ENCODE measurements around the gene SCMH1.

GRCh38 chr1:41221995-41222394 lies 20.1 kb downstream of the SCMH1 start:
- TF ChIP-seq, protein P1, sequence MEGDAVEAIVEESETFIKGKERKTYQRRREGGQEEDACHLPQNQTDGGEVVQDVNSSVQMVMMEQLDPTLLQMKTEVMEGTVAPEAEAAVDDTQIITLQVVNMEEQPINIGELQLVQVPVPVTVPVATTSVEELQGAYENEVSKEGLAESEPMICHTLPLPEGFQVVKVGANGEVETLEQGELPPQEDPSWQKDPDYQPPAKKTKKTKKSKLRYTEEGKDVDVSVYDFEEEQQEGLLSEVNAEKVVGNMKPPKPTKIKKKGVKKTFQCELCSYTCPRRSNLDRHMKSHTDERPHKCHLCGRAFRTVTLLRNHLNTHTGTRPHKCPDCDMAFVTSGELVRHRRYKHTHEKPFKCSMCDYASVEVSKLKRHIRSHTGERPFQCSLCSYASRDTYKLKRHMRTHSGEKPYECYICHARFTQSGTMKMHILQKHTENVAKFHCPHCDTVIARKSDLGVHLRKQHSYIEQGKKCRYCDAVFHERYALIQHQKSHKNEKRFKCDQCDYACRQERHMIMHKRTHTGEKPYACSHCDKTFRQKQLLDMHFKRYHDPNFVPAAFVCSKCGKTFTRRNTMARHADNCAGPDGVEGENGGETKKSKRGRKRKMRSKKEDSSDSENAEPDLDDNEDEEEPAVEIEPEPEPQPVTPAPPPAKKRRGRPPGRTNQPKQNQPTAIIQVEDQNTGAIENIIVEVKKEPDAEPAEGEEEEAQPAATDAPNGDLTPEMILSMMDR (IDR thresholded peaks at IDR 0.05 in 2 of 3, conservative IDR thresholded peaks at IDR 0.05 in 1 of 3; ENCODE audit: borderline replicate concordance in 1 of 3, insufficient read depth in 1 of 3, low read depth in 2 of 3, low read length in 2 of 3) = no peak
- TF ChIP-seq CEBPB (IDR thresholded peaks at IDR 0.05; ENCODE audit: low read depth) (no peak), POLR2A (IDR thresholded peaks at IDR 0.05; ENCODE audit: borderline replicate concordance, extremely low read depth, insufficient read depth, insufficient read length) (no peak), YY1 (IDR thresholded peaks at IDR 0.05; ENCODE audit: extremely low read depth, insufficient replicate concordance, low read depth, low read length) (no peak), EZH2phosphoT487 (IDR thresholded peaks at IDR 0.05; ENCODE audit: borderline replicate concordance) (no peak), ZNF274 (IDR thresholded peaks at IDR 0.05; ENCODE audit: low read depth, low read length) (no peak), EZH2 (IDR thresholded peaks at IDR 0.05) (no peak), JUND (IDR thresholded peaks at IDR 0.05) (no peak), MAX (IDR thresholded peaks at IDR 0.05) (no peak), RAD21 (IDR thresholded peaks at IDR 0.05; ENCODE audit: low read depth) (no peak)
- TF ChIP-seq, protein P2, sequence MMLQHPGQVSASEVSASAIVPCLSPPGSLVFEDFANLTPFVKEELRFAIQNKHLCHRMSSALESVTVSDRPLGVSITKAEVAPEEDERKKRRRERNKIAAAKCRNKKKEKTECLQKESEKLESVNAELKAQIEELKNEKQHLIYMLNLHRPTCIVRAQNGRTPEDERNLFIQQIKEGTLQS (IDR thresholded peaks at IDR 0.05) = no peak
